ENCODE data around the gene SBNO2.

GRCh38 chr19:1147934-1148549 is 26.0 kb downstream of the SBNO2 start:
- TF ChIP-seq REST (IDR thresholded peaks at IDR 0.05; ENCODE audit: insufficient read depth in 1 of 2, low read depth in 2 of 2, low read length in 2 of 2): no peak
- TF ChIP-seq TAF1 (IDR thresholded peaks at IDR 0.05; ENCODE audit: borderline replicate concordance, insufficient read depth, low read length): no peak
- TF ChIP-seq SIN3A (IDR thresholded peaks at IDR 0.05; ENCODE audit: borderline replicate concordance, insufficient read depth, low read length): no peak
